ENCODE measurements around the gene KIF16B.
"Not testable (repeated sequence)": the region's sequence is repeated elsewhere in the genome, so short reads cannot be mapped to it uniquely, and the experiment has no call there.

The KIF16B gene

GRCh38 chr20:16260911-16261310 lies 312.3 kb downstream of the KIF16B start:
- TF ChIP-seq CTCF (conservative IDR thresholded peaks at IDR 0.05), result no peak
- no peak for TF ChIP-seq ZFX (IDR thresholded peaks at IDR 0.05)
- H3K27ac ChIP-seq, result no peak overlapping the region

DNA sequence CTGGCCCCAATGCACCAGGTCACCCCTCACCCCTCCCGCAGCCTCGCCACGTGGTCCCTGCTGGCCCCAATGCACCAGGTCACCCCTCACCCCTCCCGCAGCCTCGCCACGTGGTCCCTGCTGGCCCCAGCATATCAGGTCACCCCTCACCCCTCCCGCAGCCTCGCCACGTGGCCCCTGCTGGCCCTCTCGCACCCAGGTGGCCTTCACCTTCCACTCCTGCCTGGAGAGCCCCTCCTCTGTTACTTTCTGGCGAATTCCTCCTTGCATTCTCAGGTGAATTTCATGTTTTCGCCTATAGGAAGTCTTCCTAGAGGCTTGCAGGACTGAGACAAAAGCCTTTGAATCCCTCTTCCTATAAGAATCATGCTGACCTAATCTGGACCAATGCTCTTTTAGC lies 313.1 kb downstream of the KIF16B start:
- not testable (repeated sequence) for H3K27ac ChIP-seq

- H3K27ac ChIP-seq, result no peak overlapping the region
- TF ChIP-seq ZFX (IDR thresholded peaks at IDR 0.05) (no peak), CTCF (conservative IDR thresholded peaks at IDR 0.05) (no peak)
Measured at GRCh38 chr20:16258766-16259165, 314.5 kb downstream of the KIF16B start.

DNA sequence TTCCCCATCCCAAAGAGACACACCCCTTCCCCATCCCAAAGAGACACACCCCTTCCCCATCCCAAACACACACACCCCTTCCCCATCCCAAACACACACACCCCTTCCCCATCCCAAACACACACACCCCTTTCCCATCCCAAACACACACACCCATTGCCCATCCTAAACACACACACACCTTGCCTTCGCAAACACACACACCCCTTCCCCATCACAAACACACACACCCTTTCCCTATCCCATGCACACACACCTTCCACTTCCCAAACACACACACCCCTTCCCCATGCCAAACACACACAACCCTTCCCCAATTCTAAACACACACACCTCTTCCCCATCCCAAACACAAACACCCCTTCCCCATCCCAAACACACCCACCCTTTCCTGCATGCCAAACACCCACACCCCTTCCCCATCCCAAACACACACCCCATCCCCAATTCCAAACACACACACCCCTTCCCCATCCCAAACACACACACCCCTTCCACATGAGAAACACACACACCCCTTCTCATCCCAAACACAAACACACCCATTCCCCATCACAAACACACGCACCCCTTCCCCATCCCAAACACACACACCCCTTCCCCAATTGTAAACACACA lies 315.3 kb downstream of the KIF16B start:
- no peak overlapping the region for H3K27ac ChIP-seq
- no peak for TF ChIP-seq CTCF (conservative IDR thresholded peaks at IDR 0.05)
- TF ChIP-seq ZFX (IDR thresholded peaks at IDR 0.05), result no peak

- TF ChIP-seq CTCF (conservative IDR thresholded peaks at IDR 0.05), result no peak
- TF ChIP-seq ZFX (IDR thresholded peaks at IDR 0.05), result no peak
- H3K27ac ChIP-seq, result no peak overlapping the region
Measured at GRCh38 chr20:16257021-16257420, 316.2 kb downstream of the KIF16B start.

DNA sequence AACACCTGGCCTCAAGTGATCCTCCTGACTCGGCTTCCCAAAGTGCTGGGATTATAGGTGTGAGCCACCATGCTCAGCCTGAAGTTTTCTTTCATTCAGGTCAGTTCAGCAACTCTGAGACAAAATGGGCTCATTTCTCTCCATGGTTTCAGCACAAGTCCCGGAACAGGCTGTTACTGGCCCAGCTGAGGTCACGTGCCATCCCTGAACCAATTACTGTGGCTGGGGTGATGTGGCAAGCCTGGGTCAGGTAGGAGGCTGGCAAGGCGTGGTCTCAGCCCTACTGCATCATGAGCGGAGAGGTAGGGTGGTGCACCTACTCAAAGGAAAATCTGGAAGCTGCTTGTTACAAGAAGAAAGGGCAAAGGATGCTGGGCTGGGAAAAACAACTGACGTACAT lies 326.4 kb downstream of the KIF16B start:
- TF ChIP-seq ZFX (IDR thresholded peaks at IDR 0.05), result no peak
- TF ChIP-seq CTCF (conservative IDR thresholded peaks at IDR 0.05), result no peak
- H3K27ac ChIP-seq, result no peak overlapping the region

- no peak for TF ChIP-seq CTCF (conservative IDR thresholded peaks at IDR 0.05)
- no peak for TF ChIP-seq ZFX (IDR thresholded peaks at IDR 0.05)
- no peak overlapping the region for H3K27ac ChIP-seq
Measured at GRCh38 chr20:16246291-16246690, 327.0 kb downstream of the KIF16B start.

DNA sequence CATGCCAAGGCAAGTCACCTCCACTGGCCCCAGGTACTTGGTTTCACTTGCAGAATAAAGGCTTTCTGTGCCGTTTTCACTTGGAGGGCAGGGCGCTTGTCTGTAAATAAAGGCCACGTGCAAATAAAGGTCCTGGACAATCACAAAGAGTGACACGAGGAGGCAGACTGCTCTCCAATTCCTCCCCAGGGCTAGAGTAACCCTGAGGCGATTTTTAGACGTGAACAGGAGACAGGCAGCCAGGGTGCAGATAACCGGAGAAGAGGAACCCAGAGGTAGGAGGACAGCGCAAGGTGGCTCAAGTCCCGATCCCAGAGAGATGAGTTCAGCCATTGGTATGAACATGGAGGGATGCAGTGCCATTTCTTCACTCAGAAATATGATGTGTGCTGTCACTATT lies 327.4 kb downstream of the KIF16B start:
- H3K27ac ChIP-seq, result no peak overlapping the region
- no peak for TF ChIP-seq CTCF (conservative IDR thresholded peaks at IDR 0.05)
- no peak for TF ChIP-seq ZFX (IDR thresholded peaks at IDR 0.05)

Measured in C4-2B (cell line).